Measurements from ENCODE around the gene PRKN.

Gene PRKN

GRCh38 chr6:162249907-162250642, 477.5 kb downstream of the PRKN start:
- in situ Hi-C loops (cut with MboI; ENCODE audit: low pct_unique_long_range_greater_than_20kb, low sequenced_read_pairs, unreplicated experiment), result no loop called here
- DNase-seq (ENCODE audit: low spot score), result no peak
- TF ChIP-seq CTCF (IDR thresholded peaks at IDR 0.05; ENCODE audit: extremely low read depth, insufficient read depth, missing control alignments), result no peak

GRCh38 chr6:162245830-162246420, 481.6 kb downstream of the PRKN start:
- no peak for TF ChIP-seq CTCF (IDR thresholded peaks at IDR 0.05; ENCODE audit: extremely low read depth, insufficient read depth, missing control alignments)
- no peak for DNase-seq (ENCODE audit: low spot score)
- in situ Hi-C loops (cut with MboI; ENCODE audit: low pct_unique_long_range_greater_than_20kb, low sequenced_read_pairs, unreplicated experiment), result no loop called here

GRCh38 chr6:162244031-162244430, 483.5 kb downstream of the PRKN start:
- DNase-seq (ENCODE audit: low spot score), result no peak

GRCh38 chr6:162242915-162243314, 484.7 kb downstream of the PRKN start:
- DNase-seq (ENCODE audit: low spot score), result no peak
- TF ChIP-seq CTCF (IDR thresholded peaks at IDR 0.05; ENCODE audit: extremely low read depth, insufficient read depth, missing control alignments), result no peak
- in situ Hi-C loops (cut with MboI; ENCODE audit: low pct_unique_long_range_greater_than_20kb, low sequenced_read_pairs, unreplicated experiment), result no loop called here

More at GRCh38 chr6:162244031-162244430, 483.5 kb downstream of the PRKN start:
- in situ Hi-C loops (cut with MboI; ENCODE audit: low pct_unique_long_range_greater_than_20kb, low sequenced_read_pairs, unreplicated experiment), result no loop called here
- no peak for TF ChIP-seq CTCF (IDR thresholded peaks at IDR 0.05; ENCODE audit: extremely low read depth, insufficient read depth, missing control alignments)

- no peak for DNase-seq (ENCODE audit: low spot score)
- in situ Hi-C loops (cut with MboI; ENCODE audit: low pct_unique_long_range_greater_than_20kb, low sequenced_read_pairs, unreplicated experiment), result no loop called here
- no peak for TF ChIP-seq CTCF (IDR thresholded peaks at IDR 0.05; ENCODE audit: extremely low read depth, insufficient read depth, missing control alignments)
These were observed 488.2 kb downstream of the PRKN start for GRCh38 chr6:162239330-162239729.

GRCh38 chr6:162238675-162239074, 488.9 kb downstream of the PRKN start:
- in situ Hi-C loops (cut with MboI; ENCODE audit: low pct_unique_long_range_greater_than_20kb, low sequenced_read_pairs, unreplicated experiment), result no loop called here
- no peak for DNase-seq (ENCODE audit: low spot score)
- no peak for TF ChIP-seq CTCF (IDR thresholded peaks at IDR 0.05; ENCODE audit: extremely low read depth, insufficient read depth, missing control alignments)
